NK-92 (cell line): ENCODE results near the gene HSD17B7.
"Not testable (repeated sequence)": the region's sequence is repeated elsewhere in the genome, so short reads cannot be mapped to it uniquely, and the experiment has no call there.

Experiments used
- DNase-seq: peaks from one replicate; lab custom pipeline; 2025; ENCODE audit not compliant: unreplicated experiment; lab: John Stamatoyannopoulos, UW

The HSD17B7 gene, protein sequence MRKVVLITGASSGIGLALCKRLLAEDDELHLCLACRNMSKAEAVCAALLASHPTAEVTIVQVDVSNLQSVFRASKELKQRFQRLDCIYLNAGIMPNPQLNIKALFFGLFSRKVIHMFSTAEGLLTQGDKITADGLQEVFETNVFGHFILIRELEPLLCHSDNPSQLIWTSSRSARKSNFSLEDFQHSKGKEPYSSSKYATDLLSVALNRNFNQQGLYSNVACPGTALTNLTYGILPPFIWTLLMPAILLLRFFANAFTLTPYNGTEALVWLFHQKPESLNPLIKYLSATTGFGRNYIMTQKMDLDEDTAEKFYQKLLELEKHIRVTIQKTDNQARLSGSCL

DNA sequence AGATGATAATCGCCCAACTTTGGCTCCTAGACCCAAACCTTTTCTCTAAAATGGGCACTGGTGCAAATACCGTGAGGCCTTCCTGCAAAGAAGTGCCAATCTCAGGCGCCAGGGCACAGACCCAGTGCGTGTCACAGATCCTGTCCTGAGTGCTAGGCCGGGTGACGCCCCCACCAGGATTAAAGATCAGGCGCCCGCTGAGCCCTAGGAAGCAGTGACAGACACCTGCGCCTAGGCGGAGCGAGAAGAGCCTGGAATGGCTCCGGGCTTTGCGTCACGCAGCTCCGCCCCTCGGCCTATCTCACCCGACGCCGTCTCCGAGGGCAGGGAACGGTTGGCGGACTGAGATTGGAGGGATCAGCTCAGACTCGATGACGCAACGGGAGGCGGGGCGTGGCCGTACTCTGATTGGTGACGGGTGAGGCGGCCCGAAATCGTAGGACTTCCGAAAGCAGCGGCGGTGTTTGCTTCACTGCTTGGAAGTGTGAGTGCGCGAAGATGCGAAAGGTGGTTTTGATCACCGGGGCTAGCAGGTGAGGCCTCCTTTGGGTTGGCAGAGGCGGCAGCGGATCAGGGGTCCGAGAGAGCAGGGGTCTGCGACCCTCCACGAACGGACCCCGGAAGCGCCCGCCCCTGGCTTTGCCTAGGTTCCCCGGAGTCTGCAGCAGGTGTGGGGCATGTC, at the start of gene HSD17B7:
Gene HSD17B7, plus strand, starts transcription at position 400 of the 682 bp plus-strand sequence. Its CDS starts 99 bp downstream, at position 499.
- DNase-seq, result not testable (repeated sequence)

GRCh38 chr1:162740755-162741154, 49.7 kb upstream of the HSD17B7 start:
- no peak for DNase-seq

DNA sequence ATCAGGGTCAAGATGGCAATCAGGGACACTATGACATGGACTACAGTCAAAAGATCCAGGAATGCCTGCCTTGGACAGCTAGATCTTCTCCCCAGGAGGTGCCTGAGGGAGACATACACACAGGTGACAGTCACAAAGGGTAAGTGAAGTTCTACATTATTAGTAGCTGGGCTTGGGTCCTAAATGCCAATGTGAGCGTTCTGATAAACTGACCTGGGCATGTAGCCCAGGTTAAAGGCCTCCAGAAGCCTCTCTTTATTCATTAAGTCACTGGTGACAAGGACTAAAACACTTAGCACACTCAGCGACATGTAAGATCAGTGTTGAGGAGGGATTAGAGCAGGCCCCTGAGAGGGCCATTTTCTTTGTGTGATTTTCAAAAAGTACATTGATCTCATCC, 48.9 kb upstream of the HSD17B7 start:
- no peak for DNase-seq

GRCh38 chr1:162746264-162746942, 44.1 kb upstream of the HSD17B7 start:
- not testable (repeated sequence) for DNase-seq

- DNase-seq, result no peak
Measured at GRCh38 chr1:162753001-162753658, 37.4 kb upstream of the HSD17B7 start.

DNA sequence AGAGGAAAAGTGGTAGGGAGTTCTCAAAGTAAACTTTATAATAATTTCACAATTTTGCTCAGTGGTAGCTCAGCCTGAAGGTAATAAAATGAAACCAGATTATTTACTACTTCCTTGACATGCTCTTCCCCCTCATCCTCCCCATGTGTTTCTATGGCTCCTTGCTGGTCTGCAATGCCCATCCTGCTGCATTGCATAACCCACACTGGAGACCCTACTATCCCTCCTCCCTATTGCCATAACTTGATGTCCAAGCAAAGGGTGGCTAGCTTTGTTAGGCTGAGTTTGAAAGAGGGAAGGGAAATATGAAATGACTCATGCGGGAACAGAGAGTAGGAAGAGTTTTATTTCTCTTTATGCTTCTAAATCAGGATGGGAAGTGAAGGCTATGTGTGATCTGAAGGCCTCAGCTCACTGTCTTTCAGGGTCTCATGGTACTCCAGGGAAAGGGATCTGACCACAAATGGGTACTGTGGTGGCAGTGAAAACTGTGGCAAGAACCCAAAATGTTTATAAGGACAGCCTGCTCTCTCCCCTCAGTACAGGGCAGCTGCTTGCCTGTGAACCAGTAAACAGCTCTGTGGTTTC, 36.4 kb upstream of the HSD17B7 start:
- no peak for DNase-seq

DNA sequence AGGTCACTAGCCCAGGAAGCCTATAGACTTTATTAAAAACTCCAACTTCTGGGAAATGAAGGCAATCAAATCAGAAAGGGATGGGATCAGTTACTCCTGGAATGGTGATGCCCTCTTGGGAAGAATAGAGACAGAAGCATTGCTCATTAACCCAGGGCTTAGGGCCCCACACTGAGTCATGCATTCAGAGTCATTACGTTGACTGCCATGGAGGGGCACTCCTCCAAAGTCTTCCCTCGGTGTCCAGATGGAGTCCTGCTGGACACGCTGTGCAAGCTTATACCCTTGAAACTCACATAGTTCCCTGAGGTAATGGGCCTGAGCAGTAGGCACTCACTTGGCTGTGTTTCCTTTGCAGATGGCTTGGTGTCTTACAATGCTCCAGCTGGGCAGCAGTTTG, 35.2 kb upstream of the HSD17B7 start:
- no peak for DNase-seq

- DNase-seq, result no peak
Measured at GRCh38 chr1:162756523-162756922, 34.0 kb upstream of the HSD17B7 start.

DNA sequence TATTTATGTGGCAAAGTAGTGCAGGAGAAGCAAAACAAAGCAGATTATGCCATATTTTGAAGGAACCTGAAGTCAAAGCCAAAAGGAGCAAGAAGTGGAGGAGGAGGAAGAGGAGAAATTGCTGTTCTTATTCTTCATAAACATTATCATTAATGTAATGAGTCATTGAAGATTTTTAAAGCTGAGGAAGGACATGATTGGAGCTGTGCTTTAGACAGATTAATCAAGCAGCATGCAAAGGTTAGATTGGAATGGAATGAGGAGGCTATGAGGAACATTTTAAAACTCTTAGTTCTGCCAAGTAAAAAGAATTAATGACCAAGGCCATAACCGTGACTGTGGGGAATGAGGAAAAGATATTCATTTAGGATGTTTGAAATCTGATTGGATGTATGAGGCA, 33.0 kb upstream of the HSD17B7 start:
- DNase-seq, result no peak

- DNase-seq, result no peak
Measured at GRCh38 chr1:162765788-162766187, 24.7 kb upstream of the HSD17B7 start.

- no peak for DNase-seq
Measured at GRCh38 chr1:162772571-162773154, 17.8 kb upstream of the HSD17B7 start.

DNA sequence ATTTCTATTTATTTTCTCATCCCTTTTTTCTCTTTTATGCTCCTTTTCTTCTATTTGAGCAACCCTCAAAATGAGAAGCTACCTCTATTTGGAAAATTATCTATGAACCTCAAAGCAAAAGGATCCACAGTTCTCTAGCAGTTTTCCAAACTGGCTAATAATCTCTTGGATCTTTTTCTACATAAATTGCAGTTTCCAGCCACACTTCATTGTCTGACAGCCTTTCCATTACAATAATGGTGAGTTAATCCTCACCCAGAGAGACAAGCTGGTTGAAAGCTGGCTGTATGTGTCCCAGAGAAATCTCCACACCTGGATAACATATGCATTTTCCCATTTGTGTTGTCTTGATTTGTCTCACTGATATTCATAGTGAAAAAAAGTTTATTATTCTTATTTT, 16.5 kb upstream of the HSD17B7 start:
- no peak for DNase-seq

- no peak for DNase-seq
Measured at GRCh38 chr1:162779043-162779442, 11.5 kb upstream of the HSD17B7 start.

GRCh38 chr1:162782671-162783070, 7.8 kb upstream of the HSD17B7 start:
- no peak for DNase-seq

GRCh38 chr1:162784926-162785325, 5.6 kb upstream of the HSD17B7 start:
- not testable (repeated sequence) for DNase-seq

- not testable (repeated sequence) for DNase-seq
Measured at GRCh38 chr1:162788783-162789182, 1.7 kb upstream of the HSD17B7 start.

DNA sequence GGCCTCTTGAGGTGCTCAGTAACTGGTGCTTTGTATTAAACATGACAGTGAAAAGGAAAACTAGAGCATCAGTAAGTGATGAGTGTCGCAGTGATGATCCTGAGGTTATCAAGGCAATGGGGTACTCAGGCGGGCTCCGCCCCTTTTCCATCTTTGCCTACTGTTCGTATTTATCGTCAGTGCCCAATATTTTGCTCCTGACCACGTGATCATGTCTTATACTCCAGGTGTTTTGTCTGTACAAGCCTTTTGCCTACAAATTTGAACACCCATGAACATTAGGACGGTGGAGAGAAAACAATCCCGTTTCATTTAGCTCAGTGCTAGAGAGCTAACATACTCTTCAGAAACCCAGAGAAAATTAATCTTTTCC, 469 bp downstream of the HSD17B7 start:
- not testable (repeated sequence) for DNase-seq

DNA sequence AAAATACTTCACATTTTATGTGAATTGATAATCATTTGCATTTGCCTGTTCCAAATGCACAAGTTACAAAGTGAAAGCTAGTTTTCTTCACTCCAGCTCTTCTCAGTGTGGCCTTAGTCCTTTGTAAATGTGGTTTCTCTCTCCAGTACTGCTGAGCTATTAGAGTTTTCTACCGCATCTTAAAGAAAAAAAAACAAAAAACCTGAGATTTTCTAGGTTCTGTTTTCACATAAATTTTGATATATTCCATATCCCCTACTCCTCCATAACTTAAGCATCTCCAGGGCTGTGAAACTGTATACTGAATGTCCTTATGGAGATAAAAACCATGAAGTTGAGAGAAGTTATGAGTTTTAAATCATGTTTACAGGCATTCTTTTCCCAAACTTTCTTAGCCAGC, 3.8 kb downstream of the HSD17B7 start:
- DNase-seq, result not testable (repeated sequence)

- not testable (repeated sequence) for DNase-seq
Measured at GRCh38 chr1:162796617-162797279, 6.2 kb downstream of the HSD17B7 start.
